KOPT-K1 (cell line): ENCODE measurements around the gene NOSTRIN.
"Not testable (repeated sequence)": the region's sequence is repeated elsewhere in the genome, so short reads cannot be mapped to it uniquely, and the experiment has no call there.

ENCODE experiments used
- H3K27ac ChIP-seq: fragments of 200-600 bp; sonication (generic); 2 replicates; pipeline ENCODE4 v1.5.1; 2016; ENCODE audit warnings: antibody characterized with exemption, mild to moderate bottlenecking, low read depth, low read length; ENCODE audit not compliant: poor library complexity, severe bottlenecking
- H3K36me3 ChIP-seq: fragments of 200-600 bp; sonication (generic); 2 replicates; pipeline ENCODE4 v1.5.1; 2017; ENCODE audit warnings: antibody characterized with exemption, mild to moderate bottlenecking, low read length, moderate library complexity; ENCODE audit not compliant: insufficient read depth
- H3K9me3 ChIP-seq: fragments of 200-600 bp; sonication (generic); 2 replicates; pipeline ENCODE4 v1.5.1; 2017; ENCODE audit warnings: antibody characterized with exemption, low read length, mild to moderate bottlenecking; ENCODE audit not compliant: insufficient read depth, poor library complexity, severe bottlenecking

The NOSTRIN gene

DNA sequence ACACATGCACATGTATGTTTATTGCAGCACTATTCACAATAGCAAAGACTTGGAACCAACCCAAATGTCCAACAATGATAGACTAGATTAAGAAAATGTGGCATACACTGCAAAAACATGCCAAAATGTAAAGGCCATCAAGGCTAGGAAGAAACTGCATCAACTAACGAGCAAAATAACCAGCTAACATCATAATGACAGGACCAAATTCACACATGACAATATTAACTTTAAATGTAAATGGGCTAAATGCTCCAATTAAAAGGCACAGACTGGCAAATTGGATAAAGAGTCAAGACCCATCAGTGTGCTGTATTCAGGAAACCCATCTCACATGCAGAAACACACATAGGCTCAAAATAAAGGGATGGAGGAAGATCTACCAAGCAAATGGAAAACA, 64.7 kb downstream of the NOSTRIN start:
- Histone ChIP-seq H3K9me3 (peaks cover 20% of the 10 kb centered on the region), H3K36me3 (peaks cover 50% of the 10 kb centered on the region)
- not testable (repeated sequence) for H3K27ac ChIP-seq

DNA sequence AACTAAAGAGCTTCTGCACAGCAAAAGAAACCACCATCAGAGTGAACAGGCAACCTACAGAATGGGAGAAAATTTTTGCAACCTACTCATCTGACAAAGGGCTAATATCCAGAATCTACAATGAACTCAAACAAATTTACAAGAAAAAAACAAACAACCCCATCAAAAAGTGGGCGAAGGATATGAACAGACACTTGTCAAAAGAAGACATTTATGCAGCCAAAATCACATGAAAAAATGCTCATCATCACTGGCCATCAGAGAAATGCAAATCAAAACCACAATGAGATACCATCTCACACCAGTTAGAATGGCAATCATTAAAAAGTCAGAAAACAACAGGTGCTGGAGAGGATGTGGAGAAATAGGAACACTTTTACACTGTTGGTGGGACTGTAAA, 67.9 kb downstream of the NOSTRIN start:
- Histone ChIP-seq H3K9me3 (peaks cover 23% of the 10 kb centered on the region), H3K36me3 (peaks cover 50% of the 10 kb centered on the region)
- not testable (repeated sequence) for H3K27ac ChIP-seq

DNA sequence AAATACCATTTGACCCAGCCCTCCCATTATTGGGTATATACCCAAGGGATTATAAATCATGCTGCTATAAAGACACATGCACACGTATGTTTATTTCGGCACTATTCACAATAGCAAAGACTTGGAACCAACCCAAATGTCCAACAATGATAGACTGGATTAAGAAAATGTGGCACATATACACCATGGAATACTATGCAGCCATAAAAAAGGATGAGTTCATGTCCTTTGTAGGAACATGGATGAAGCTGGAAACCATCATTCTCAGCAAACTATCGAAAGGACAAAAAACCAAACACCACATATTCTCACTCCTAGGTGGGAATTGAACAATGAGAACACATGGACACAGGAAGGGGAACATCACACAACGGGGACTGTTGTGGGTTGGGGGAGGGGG, 68.4 kb downstream of the NOSTRIN start:
- H3K9me3 ChIP-seq = peaks cover 23% of the 10 kb centered on the region
- H3K27ac ChIP-seq = not testable (repeated sequence)
- peaks cover 54% of the 10 kb centered on the region for H3K36me3 ChIP-seq

DNA sequence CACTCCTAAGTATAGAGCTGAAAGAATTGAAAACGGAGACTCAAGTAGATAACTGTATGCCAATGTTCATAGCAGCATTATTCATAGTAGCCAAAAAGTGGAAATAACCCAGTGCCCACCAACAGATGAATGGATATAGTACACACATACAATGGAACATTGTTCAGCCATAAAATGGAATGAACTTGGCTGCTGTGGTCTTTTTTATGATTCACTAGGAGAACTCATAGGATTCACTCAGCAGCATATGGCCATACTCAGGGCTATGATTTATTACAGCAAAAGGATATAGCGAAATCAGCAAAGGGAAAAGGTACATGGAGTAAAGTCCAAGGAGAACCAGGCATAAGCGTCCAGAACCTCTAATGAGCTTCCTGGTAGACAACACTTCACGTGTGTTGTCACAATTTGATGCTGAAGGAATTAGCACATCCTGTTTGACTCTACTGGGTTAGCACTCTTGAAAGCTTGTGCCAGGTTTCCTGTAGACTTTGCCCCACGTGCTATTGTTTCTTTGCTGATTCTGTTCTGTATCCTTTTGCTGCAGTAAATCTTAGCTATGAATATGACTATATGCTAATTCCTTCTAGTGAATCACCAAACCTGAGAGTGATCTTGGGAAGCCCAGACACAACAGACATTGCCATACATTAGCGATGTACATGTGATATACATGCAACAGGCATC, 72.1 kb downstream of the NOSTRIN start:
- H3K36me3 ChIP-seq = peaks cover 72% of the 10 kb centered on the region

DNA sequence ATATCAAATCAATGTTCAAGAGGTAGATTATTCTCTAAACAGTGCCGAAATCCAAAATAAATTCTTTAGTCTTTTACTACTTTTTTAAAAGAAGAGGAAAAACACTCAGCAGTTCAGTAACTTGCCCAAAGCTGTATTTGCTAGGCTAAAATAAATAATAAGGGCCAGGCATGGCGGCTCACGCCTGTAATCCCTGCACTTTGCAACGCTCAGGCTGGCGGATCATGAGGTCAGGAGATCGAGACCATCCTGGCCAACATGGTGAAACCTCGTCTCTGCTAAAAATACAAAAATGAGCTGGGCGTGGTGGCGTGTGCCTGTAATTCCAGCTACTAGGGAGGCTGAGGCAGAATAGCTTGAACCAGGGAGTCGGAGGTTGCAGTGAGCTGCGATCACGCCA, 79.7 kb downstream of the NOSTRIN start:
- not testable (repeated sequence) for H3K9me3 ChIP-seq, H3K27ac ChIP-seq
- H3K36me3 ChIP-seq = peaks cover 50% of the 10 kb centered on the region

More for the DNA sequence above, 72.1 kb downstream of the NOSTRIN start:
- Histone ChIP-seq H3K27ac (no peak overlapping the region), H3K9me3 (peaks cover 19% of the 10 kb centered on the region)

DNA sequence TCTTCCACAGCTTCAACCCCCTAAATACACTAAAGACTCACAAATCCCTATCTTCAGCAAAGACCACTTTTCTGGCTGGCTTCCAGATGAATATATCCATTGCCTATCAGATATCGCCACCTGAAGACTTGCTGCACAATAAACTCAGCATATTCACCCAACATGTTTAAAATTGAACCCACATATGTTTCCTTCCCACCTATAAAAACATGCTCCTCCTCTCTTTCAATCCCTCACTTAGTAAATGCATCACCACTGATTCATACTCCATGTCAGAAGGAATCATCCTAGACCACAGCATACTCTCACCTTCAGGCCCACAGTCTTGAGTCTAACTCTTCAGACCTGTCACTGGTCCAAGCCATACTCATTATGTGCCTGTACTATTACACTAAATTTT, 82.5 kb downstream of the NOSTRIN start:
- H3K27ac ChIP-seq = no peak overlapping the region
- peaks cover 59% of the 10 kb centered on the region for H3K36me3 ChIP-seq
- no peaks in the 10 kb centered on the region for H3K9me3 ChIP-seq

DNA sequence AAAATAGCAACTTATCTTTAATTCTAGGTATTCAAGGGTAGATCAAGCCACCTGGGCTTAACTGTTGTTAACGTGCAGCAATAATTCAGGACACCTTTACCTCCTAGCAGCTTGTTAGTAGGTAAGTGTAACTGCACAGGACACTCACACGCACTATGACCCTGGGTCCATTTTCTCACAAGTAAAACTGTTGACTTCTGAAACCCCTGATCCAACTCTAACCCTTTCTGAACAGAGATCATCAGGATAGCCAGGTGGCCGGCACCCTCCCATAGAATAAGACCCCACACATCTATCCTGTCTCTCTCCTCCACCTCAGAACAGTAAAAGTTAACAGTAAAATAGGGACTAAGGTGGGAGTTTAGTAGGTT, 87.2 kb downstream of the NOSTRIN start:
- no peaks in the 10 kb centered on the region for H3K9me3 ChIP-seq
- H3K36me3 ChIP-seq = peaks cover 39% of the 10 kb centered on the region
- peak overlapping the region; percentile 77 for H3K27ac ChIP-seq

DNA sequence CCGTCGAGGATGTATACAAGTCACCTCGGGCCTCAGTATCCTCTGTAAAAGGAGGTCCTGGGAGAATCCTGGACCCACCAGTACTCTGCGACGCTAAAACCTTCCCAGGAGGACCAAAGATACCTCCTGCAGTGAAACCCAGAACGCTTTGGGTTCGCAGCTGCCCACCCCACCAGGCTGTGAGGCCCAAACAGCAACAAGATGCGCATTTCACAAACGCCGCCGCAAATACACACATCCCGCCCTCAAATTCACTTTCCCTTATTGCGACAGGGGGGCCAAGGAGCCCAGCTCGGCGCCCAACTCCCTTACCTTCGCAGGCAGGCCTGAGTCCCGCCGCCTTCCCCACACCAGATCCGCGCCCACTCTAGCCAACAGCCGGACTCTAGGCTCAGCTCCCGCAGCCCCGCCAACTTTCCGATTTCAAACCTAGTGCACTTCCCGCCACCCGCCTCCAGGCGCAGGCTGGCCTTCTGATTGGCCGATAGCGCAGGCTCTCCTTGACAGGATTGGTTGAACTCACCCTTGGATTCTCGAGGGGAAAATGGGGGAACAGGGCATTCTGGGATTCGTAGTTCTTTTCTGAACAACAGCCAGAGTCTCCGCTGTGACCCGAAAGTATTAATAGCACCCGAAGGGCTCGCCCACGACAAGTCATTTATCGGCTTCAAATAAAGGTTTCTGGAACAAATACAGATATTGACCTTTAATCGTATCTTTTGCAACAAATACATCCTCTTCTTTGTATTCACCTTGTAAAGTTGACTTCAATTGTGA, 87.8 kb downstream of the NOSTRIN start, which contains the start of gene SPC25:
TSS of gene SPC25 (minus strand) at position 425 of the 777 bp plus-strand sequence. CDS start 911 bp downstream, outside the sequence.
- peak within 1 kb of the TSS; percentile 77 for H3K27ac ChIP-seq

DNA sequence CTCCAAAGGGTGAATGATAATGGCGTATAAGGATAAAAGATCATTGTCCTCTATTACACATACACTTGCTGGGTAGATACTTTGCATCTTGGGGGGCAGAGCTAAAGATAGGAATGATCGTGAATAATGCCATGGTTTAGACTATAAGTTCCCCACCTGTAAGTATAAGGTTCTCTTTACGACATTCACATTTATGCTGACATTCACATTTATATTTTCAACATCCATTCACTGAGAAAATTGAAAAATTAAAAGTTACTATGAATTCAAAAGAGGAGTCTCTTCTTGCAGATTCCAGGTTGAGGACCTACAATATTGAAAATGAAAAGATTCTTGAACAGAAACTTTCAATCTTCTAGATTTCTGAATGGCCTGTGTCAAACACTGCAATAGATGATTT, 89.9 kb downstream of the NOSTRIN start:
- H3K27ac ChIP-seq = no peak overlapping the region
- no peaks in the 10 kb centered on the region for H3K9me3 ChIP-seq
- peaks cover 12% of the 10 kb centered on the region for H3K36me3 ChIP-seq

More for the DNA sequence above, 87.8 kb downstream of the NOSTRIN start, which contains the start of gene SPC25:
- peaks cover 34% of the 10 kb centered on the region for H3K36me3 ChIP-seq
- H3K9me3 ChIP-seq = no peaks in the 10 kb centered on the region

DNA sequence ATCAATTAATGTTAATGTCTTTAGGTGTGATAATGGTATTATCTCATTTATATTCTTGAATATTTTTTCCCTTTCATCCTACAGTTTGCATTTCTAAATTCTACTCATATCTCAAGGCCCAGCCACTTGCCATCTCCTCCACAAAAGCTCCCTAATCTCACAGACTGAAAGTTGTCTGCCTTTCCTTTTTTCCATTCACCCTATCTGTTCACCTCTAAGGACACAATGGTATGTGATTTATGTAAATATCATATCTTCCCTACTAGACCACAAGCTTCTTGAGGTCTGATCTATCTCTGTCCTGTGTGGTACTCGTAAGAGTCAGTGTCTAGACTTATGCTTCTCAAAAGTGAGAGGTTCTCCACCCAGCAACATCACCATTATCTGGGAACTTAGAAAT, 91.7 kb downstream of the NOSTRIN start:
- Histone ChIP-seq H3K27ac (no peak overlapping the region), H3K9me3 (no peaks in the 10 kb centered on the region), H3K36me3 (no peaks in the 10 kb centered on the region)

DNA sequence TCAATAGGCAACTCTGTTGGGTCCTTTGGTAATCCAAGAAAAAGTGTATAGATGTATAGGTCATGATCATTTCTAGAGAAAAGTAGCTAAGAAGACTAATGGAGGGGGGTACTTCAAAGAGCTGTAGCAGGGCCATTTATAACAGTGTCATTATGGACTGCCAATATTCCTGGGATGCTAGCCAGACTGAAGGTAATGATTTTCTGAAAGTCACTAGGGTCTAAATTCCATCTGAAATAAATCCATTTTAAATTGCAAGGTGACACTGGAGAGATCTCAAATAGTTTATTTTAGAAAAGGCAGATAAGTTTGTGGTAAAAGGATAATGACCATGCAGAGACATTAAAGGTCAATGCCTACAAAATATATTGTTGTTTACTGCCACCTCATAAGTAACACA, 92.3 kb downstream of the NOSTRIN start:
- no peaks in the 10 kb centered on the region for H3K36me3 ChIP-seq
- no peak overlapping the region for H3K27ac ChIP-seq
- no peaks in the 10 kb centered on the region for H3K9me3 ChIP-seq

DNA sequence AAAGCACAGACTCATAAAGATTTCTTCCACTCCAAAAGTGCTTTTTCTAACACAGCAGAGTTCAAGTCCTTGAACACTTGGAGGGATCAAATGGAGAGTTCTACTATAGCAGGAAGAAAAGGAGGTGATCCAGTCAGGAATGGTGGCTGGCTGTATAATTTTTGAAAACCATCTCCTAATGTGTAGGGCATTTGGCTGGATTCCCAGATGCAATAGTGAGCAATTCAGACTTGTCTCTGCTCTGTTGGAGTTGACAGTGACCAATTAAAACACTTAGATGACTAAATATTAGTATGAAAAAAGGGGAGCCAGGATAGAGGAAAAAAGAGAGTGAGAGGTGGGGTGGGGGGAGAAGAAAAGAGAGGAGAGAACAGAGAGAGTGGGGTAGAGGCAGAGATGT, 93.3 kb downstream of the NOSTRIN start:
- H3K9me3 ChIP-seq = no peaks in the 10 kb centered on the region
- H3K36me3 ChIP-seq = no peaks in the 10 kb centered on the region
- H3K27ac ChIP-seq = no peak overlapping the region

DNA sequence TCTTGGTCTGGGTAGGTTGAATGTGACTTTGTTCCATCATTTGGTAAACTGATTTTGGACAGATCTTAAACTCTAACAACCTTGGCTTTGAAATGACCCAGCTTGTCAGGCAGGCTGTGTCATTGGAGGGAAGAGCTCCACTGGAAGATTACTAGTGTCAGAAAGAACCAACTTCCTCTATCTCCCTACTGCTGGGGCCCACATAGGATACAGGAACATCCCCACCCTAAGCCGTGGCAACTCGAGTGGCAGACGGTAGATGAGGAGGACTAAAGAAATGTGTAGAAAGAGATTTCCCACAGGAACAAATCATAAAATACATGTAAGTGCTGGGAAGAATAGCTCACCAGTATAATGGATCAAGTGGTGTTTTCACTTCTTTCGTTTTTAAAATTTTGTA, 94.3 kb downstream of the NOSTRIN start:
- Histone ChIP-seq H3K9me3 (no peaks in the 10 kb centered on the region), H3K36me3 (no peaks in the 10 kb centered on the region), H3K27ac (no peak overlapping the region)

DNA sequence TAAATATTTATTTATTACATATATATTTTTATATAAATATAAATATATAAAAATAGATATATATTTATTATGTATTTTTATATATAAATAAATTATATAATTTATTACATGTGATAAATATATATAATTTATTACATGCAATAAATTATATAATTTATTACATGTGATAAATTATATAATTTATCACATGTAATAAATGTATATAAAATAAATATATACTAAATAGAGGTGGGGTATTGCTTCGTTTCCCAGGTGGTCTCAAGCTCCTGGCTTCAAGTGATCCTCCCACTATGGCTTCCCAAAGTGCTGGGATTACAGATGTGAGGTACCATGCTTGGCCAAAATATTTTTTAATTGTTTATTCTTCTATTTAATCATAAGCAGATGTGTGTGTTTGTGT, 95.0 kb downstream of the NOSTRIN start:
- Histone ChIP-seq H3K9me3 (no peaks in the 10 kb centered on the region), H3K36me3 (no peaks in the 10 kb centered on the region), H3K27ac (no peak overlapping the region)

DNA sequence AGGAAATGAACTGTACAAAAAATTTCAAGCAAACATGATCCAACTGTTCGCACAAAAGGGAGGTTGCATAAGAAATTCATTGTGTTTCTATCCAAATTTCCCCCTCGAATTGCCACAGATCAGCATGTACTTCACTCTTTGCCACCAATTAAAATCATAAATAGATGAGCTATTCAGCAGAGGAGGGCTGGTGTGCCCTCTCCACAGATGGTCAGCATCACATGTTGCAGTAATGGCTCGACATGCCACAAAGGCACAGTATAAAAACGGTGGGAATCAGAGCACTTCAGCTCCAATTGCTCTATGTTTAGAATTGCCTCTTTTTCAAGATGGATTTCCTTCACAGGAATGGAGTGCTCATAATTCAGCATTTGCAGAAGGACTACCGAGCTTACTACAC, 98.6 kb downstream of the NOSTRIN start, which contains the start of gene G6PC2:
TSS of gene G6PC2 (plus strand) at position 289 of the 400 bp plus-strand sequence. CDS start at position 330, 41 bp downstream.
- H3K36me3 ChIP-seq = no peaks in the 10 kb centered on the region
- no peaks in the 10 kb centered on the region for H3K9me3 ChIP-seq
- H3K27ac ChIP-seq = no peak within 1 kb of the TSS
